GM19193 (cell line): Measurements from ENCODE around the gene CCL22.

ENCODE experiments used
- POLR2A ChIP-seq: IDR thresholded peaks from 4 replicates; pipeline ENCODE4 v1.6.1; 2011; ENCODE audit not compliant: insufficient read depth, insufficient read length; ENCODE audit errors: extremely low read depth

The CCL22 gene

GRCh38 chr16:57341441-57342303 is 16.9 kb upstream of the CCL22 start:
- no peak for TF ChIP-seq POLR2A

GRCh38 chr16:57343221-57343620 is 15.4 kb upstream of the CCL22 start:
- no peak for TF ChIP-seq POLR2A

GRCh38 chr16:57345021-57345420 is 13.6 kb upstream of the CCL22 start:
- TF ChIP-seq POLR2A = no peak

GRCh38 chr16:57345666-57346204 is 12.8 kb upstream of the CCL22 start:
- no peak for TF ChIP-seq POLR2A

GRCh38 chr16:57347858-57348257 is 10.7 kb upstream of the CCL22 start:
- TF ChIP-seq POLR2A = no peak

- no peak for TF ChIP-seq POLR2A
Observed at GRCh38 chr16:57348327-57348726, 10.3 kb upstream of the CCL22 start.

GRCh38 chr16:57349212-57350031 is 9.2 kb upstream of the CCL22 start:
- no peak for TF ChIP-seq POLR2A

- TF ChIP-seq POLR2A = no peak
Observed at GRCh38 chr16:57352636-57353047, 5.9 kb upstream of the CCL22 start.

GRCh38 chr16:57354311-57354710 is 4.3 kb upstream of the CCL22 start:
- TF ChIP-seq POLR2A = no peak

- no peak for TF ChIP-seq POLR2A
Observed at GRCh38 chr16:57355898-57356414, 2.6 kb upstream of the CCL22 start.

GRCh38 chr16:57356547-57356946 is 2.0 kb upstream of the CCL22 start:
- TF ChIP-seq POLR2A = no peak

- TF ChIP-seq POLR2A = no peak
Observed at GRCh38 chr16:57357330-57358085, 1.1 kb upstream of the CCL22 start.

GRCh38 chr16:57358086-57358420 is 530 bp upstream of the CCL22 start:
- TF ChIP-seq POLR2A = no peak

GRCh38 chr16:57360321-57360935 is 1.8 kb downstream of the CCL22 start:
- TF ChIP-seq POLR2A = peak; percentile 28
